D721Med (cell line): ENCODE data around the gene ANK3.

Experiments used
- DNase-seq: peaks from one replicate; pipeline ENCODE4 v3.0.0; 2011; ENCODE audit warnings: low spot score; ENCODE audit not compliant: insufficient read length
- FAIRE-seq: peaks from 2 replicates; lab custom pipeline; 2011; peaks lifted over from hg19 to GRCh38; lab: Jason Lieb, UNC
- CTCF ChIP-seq: IDR thresholded peaks from 2 replicates; pipeline ENCODE4 v1.5.1; 2012; ENCODE audit warnings: mild to moderate bottlenecking, control low read depth; ENCODE audit not compliant: insufficient read depth; ENCODE audit errors: missing control alignments

The ANK3 gene

GRCh38 chr10:59991117-59991516, 398.6 kb downstream of the ANK3 start:
- TF ChIP-seq CTCF = no peak
- no peak for FAIRE-seq
- DNase-seq = no peak

- FAIRE-seq (no peak), DNase-seq (no peak)
- no peak for TF ChIP-seq CTCF
Measured at GRCh38 chr10:59985639-59986038, 404.0 kb downstream of the ANK3 start.

- no peak for FAIRE-seq
- TF ChIP-seq CTCF = no peak
Measured at GRCh38 chr10:59984415-59984814, 405.3 kb downstream of the ANK3 start.

DNA sequence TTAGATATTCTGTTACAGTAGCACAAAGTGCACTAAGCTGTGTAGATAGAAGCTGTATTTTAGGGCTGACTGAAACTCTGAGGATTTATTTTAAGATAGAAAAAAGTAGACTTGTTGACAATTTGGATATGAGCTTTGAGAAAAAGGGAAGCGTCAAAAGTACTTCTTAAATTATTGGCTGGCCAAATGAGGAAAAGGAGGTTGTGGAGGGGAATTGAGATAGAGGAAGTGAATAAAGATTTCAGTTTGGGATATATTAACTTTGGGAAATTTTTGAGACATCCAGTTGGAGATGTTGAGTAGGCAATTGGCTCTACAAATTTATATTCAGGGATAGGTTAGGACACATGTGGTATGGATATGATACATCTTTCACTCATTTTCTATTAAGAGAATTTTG, 409.3 kb downstream of the ANK3 start:
- TF ChIP-seq CTCF = no peak
- DNase-seq (no peak), FAIRE-seq (no peak)

More at GRCh38 chr10:59984415-59984814, 405.3 kb downstream of the ANK3 start:
- no peak for DNase-seq

GRCh38 chr10:59977486-59977885, 412.2 kb downstream of the ANK3 start:
- no peak for FAIRE-seq
- no peak for TF ChIP-seq CTCF
- no peak for DNase-seq

DNA sequence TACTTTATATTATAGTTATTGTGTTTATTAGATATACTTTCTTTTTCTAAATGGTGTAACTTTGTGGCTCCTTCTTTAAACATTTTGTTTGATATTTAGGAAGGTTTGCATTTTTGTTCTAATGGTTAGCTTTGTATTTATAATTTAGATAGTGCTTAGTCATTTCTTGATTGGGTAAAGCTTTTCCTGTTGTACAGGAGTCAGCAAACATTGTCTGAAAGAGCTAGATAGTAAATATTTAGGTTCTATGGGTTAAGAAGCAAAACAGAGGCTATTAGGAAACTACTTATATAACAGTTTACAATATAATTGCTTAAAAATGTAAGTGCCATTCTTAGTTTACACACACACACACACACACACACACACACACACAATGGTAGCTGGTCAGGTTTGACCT, 412.8 kb downstream of the ANK3 start:
- FAIRE-seq (no peak), DNase-seq (no peak)
- no peak for TF ChIP-seq CTCF
